ENCODE measurements around the gene ARHGAP28.

The ARHGAP28 gene

DNA sequence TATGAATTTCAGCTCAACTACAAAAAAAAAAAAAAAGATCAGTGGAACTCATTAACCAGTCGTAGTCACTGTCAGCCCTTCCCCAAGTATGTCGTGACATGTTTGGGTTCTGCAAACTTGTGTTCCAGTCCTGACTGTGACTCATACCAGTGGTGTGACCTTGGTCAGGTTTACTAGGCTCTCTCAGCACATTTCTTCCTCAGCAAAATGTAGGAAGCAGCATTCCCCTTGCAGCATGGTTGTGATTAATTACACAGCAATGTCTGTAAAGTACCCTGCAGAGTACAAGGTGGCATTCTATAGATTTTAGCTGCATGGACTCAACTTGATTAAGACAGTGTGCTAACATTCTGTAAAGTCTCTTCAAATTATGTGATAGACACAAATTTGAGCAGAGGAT lies 231.1 kb downstream of the ARHGAP28 start:
- no peak for DNase-seq (ENCODE audit: low read depth in 2 of 2)

DNA sequence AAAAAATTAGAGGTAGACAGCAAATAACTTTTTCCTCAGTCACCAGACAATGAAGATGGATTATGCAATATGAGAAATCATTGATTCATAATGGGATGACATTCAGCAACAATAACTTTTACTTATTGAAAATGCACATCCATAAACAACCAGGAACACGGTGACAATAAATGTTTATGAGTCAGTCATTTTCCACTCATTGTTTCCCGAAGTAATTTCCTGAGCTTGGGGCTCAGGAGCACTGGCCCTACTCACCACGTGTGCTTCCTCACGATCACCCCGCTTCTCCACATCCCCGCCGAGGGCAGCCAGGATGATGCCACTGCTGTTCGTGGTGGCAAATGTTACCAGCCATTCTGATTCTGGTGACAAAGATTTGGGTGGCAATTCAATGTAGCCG lies 231.8 kb downstream of the ARHGAP28 start:
- no peak for DNase-seq (ENCODE audit: low read depth in 2 of 2)

DNA sequence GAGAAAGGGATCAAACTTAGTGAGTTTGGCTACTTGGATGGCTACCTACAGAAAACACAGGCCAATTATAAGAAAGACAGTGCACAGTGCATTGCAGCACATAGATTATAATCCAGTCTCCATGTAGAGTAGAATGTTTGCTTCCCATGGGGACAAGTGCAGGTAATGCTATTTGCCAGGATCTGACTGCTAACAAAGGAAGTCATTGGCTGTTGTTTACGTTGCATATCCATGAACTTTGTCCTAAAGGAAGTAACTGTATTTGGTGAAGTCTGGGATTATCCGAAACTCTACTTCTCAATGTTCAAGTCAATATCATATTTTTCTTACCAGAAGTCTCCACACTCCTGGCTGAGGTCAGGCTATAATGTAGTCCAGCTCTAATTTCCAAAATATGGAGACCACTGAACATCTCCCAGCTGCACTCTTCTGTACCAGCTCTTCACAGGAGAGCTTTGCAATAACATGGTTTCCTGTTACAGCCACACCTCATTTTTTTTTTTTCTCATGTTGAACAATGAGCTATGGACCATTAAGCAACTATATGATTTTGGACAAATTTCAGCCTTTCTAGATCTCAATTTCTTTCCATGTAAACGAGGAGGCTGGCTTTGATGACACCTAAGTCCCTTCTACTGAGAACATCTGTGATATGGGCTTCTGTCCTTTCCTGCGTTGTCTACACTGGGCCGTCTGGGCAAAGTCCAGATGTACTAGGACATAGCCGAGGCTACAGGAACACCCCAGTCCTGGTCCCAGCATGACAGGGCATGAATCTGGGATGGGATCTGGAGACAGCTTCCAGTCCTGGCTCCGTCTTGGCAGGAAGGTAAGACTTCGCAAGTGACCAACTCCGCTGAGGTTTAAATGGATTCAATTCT lies 233.3 kb downstream of the ARHGAP28 start:
- no peak for DNase-seq (ENCODE audit: low read depth in 2 of 2)

DNA sequence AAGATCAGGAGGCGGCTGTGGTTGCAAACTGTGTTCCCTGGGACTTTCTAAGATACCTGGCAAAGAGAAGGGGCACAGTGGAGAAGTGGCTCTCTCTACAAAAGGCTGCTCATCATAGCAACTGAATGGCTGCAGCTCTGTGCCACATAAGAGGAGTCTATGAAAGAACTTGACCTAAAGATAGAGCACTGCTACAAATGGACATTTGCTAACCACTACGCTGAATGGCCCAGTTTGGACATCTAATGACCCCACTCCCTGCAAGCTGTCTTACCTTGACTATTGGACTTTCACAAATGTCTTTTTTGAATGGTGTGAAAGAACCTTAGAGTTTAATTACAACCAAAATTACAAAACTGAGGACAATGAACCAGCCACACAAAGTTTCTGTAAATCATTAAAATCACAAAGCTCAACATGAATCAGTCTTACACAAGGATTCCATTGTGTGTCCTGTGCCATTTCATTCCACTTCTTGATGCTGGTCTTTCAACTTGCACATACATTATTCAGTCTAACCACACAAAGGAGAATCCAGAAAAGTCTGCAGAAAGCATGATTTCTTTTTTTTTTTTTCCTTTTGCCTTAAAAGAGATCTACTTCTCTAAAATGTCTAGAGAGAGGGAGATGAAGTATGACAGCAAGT lies 234.1 kb downstream of the ARHGAP28 start:
- DNase-seq (ENCODE audit: low read depth in 2 of 2) = no peak
